HG03139 (cell line): Measurements from ENCODE around the gene STUB1.
"Not testable (repeated sequence)": the region's sequence is repeated elsewhere in the genome, so short reads cannot be mapped to it uniquely, and the experiment has no call there.

Experiments used
- ATAC-seq: cut with Tn5 transposase; IDR thresholded peaks from one replicate; pipeline ENCODE4 v1.9.1; 2021; ENCODE audit not compliant: unreplicated experiment

Gene STUB1

DNA sequence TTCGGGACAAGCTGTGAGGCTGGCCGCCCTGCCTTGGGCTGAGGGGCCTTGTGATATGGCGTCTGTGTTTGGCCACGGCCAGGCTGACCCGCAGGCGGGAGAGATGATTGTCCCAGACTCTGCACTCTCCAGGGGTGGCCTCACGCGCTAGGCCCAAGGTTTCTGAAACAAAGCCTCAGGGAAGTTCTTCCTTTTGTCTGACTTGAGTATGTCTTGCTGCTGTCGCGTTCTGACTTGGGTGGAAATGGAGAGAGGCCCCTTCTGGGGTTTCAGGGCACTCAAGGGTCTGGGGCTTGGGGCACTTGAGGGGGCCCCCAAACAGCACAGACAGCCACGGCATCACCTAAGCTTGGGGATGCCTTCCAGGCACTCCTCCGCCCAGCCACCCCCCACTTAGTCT, 30.9 kb downstream of the STUB1 start:
- ATAC-seq: no peak

DNA sequence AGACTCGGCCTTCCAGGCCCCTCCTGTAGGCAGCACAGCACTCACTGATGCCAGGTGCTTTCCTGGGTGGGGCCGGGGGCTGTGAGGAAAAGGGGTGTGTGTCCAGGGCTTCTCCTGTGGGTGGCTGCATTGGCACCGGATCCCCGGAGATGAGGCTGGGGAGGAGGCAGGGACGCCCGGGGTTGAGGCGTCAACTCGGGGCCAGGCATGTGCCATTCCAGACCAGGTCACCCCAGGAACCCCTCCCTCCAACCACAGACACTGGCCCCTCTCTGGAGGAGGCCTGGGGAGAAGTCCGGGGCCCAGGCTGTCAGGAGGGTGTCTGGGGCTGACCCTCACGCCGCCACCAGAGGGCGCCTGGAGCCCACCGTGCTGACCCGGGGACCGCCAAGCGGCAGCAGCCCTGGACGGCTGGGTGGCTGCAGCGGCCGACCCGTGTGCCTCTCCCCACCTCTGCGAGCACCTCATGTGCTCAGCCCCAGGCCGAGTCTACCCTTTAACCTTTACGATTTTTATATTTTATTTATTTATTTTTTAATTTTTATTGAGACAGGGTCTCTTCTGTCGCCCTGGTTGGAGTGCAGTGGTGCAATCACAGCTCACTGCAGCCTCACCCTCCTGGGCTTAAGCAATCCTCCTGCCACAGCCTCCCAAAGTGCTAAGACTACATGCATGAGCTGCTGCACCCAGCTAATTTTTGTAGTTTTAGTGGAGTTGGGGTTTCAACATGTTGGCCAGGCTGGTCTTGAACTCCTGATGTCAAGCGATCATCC, 31.5 kb downstream of the STUB1 start:
- ATAC-seq: no peak

DNA sequence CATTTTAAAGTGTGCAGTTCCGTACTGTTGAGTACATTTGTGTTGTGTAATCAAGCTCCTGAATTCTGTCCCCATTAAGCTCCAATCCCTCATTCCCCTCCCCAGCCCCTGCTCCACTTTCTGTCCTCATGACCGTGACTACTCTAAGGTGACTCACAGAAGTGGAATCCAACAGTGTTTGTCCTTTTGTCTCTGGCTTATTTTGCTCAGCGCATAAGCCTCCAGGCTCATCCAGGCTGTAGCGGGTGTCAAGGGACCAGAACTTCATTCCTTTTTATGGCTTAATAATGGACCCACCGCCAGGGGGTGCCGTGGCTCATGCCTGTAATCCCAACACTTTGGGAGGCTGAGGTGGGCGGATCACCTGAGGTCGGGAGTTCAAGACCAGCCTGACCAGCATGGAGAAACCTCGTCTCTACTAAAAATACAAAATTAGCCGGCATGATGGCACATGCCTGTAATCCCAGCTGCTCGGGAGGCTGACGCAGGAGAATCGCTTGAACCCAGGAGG, 32.6 kb downstream of the STUB1 start:
- not testable (repeated sequence) for ATAC-seq

DNA sequence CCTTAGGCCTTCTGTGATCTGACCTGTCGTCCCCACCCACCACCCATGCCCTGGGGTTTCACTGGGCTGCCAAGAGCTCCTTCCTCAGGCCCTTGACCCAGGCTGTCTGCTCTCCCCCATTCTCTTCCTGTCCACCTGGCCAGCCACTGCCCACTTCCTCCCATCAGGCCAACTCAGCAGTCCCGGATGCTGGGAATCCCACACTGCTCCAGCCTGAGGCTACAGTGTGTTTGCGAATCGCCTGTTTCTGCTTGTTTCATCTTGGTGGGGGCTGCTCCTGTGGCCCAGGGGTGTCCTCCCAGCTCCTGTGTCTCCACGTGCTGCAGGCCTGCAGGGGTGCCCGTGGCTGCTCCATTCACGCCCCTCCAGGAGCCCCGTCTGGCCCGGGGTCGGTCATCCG, 33.9 kb downstream of the STUB1 start:
- no peak for ATAC-seq

DNA sequence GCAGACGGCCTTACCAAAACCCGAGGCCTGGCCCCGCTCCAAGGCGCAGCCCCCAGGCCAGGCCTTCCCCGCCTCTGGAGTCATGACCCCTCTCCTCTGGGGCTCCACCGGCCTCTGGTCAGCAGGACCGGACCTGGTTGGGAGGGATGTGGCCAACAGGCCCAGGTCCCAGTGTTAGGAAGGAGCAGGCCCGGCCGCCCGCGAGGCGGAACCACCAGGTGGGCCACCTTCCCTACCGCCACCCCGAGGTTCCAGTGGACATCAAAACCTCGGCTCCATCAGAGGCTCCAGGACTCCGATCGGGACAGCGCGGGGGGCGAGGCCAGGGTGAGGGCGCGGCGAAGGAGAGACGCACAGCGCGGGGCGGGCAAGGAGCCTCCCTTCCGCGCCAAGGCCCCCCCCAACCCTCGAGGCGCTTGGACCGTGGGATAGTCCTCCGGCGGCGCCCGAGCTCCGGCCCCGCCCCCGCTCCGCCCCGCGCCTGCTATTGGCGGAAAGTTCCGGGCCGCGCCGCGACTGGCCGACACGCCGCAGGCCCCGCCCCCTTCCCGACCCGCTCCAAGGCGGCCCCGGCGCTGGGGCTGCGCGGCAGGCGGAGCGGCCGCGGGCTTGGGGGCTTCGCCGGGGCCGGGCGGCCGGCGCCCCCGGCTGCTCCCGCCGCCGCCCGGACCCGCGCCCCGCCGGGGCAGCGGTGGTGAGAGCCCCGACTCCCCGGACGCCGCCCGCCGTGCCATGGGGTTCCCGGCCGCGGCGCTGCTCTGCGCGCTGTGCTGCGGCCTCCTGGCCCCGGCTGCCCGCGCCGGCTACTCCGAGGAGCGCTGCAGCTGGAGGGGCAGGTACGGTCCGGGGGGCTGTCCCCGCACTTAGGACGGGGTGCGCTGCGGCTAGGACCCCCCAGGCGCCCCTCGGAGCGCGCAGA, 34.6 kb downstream of the STUB1 start, which contains the start of gene METRN:
Gene METRN, plus strand, starts transcription at position 561 of the 919 bp plus-strand sequence. Its CDS starts 172 bp downstream, at position 733.
- peak; percentile 72 for ATAC-seq

DNA sequence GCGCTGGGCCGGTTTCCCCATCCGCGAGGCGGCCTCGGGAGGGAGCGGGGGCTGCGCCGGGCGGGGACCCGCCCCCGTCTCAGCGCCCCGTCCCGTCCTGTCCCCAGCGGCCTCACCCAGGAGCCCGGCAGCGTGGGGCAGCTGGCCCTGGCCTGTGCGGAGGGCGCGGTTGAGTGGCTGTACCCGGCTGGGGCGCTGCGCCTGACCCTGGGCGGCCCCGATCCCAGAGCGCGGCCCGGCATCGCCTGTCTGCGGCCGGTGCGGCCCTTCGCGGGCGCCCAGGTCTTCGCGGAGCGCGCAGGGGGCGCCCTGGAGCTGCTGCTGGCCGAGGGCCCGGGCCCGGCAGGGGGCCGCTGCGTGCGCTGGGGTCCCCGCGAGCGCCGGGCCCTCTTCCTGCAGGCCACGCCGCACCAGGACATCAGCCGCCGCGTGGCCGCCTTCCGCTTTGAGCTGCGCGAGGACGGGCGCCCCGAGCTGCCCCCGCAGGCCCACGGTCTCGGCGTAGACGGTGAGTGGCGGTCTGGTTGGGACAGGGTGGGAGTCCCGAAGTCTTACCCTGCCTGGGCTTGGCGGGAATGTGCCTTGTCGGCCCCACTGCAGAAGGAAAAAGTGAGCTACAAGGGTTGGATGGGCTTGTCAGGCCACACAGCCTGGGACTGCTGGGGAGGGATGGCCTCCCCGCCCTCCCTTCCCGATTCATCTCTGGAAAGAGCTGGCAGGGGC, 35.4 kb downstream of the STUB1 start:
- ATAC-seq: no peak

DNA sequence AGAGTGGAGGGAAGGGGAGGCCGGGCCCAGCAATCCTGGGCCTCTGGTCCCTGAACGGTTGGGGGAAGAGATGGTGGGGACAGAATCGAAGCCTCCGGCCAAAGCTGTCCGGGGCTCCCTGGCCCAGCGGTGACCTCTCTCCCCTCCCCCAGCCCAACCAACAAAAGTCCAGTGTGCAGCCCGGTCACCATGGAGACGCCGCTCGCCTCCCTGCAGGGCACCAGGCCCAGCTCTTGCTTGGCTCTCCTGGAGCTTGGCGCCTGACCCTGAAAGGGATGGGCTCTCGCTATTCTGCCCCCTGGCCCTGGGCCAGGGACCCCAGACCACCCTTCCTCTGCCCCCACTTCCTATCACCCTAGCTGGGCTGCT, 36.0 kb downstream of the STUB1 start:
- ATAC-seq: no peak

DNA sequence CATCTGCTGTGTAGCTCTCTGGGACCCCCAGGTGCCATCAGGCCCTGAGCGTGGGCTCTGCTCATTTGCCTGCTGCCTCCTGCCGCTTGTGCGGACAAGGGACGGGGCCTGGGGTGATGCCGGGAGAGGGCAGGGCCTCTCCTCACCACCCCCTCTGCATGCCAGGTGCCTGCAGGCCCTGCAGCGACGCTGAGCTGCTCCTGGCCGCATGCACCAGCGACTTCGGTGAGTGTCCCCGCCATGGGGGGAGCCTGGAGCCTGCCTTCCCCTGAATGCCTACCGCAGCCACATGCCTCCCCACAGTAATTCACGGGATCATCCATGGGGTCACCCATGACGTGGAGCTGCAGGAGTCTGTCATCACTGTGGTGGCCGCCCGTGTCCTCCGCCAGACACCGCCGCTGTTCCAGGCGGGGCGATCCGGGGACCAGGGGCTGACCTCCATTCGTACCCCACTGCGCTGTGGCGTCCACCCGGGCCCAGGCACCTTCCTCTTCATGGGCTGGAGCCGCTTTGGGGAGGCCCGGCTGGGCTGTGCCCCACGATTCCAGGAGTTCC, 36.6 kb downstream of the STUB1 start:
- ATAC-seq: no peak

DNA sequence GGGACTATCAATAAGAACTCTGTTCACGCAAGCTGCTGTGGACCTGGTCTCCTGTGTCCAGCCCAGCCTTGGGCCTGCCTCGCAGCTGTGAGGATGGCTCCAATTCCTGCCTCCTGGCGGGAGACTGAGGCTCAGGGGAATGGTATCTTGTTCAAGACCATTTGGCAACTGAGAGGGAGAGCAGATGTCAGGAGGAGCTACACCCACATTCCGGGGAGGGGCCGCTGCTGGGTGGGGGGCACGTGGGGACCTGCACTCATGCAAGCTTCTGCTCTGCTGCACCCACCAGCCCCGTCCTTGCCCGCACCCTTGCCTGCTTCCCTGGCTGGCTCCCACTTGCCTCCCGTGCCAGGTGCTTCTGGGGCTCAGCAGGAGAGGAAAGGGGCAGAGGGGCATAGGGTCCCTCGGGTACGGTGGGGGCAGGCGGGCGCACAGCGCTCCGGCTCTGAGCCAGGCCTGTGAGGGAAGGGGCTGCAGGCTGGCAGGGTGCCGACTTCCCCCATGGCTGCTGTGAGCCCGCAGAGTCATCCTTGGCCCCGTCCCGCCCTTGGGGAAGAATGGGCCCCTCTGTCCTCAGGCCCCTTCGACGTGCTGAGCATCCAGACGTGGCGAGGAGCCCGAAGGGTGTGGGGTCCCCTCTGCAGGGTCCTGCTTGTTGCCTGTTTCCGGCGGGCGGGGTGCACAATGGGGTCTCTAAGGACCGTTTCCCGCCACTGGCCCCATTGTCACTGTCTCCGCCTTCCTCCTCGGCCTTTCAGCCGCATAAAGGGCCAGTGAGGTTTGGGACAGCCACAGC, 37.4 kb downstream of the STUB1 start:
- ATAC-seq: no peak

DNA sequence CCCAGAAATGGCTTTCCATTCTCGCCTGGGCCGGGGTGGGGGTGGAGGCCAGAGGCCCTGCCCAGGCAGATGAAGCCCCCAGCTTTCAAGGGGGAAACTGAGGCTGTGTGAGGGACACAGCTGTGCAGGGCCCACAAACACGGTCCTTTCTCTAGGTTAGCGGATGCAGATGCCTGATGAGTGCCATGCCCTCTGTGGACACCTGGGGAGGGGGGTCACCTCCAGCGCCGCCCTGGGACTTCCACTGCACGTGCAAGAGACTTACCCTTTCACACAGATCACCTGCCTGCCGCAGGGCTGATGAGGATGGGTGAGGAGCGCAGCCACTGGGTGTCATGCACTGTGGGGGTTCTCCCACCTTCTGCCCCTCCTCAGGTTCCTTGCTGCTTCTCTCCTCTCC, 38.2 kb downstream of the STUB1 start:
- no peak for ATAC-seq

DNA sequence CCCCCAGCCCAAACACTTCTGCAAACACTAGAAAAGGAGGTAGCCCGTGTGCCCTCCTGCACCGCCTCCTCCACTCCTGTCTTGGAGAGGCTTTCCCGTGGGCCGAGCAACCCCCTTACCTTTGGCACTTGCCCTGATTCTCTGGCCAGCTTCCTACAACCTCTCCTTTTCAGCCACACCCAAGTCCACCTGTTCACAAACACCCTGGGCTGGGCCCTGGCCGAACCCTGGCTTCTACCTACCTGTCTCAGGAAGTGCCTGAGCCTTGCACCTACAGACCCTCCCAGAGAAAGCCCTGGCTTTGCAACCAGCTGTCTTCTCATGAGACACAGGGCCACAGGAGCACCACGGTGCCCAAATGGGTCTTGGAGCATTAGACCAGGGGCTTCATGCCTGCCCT, 38.7 kb downstream of the STUB1 start:
- no peak for ATAC-seq

DNA sequence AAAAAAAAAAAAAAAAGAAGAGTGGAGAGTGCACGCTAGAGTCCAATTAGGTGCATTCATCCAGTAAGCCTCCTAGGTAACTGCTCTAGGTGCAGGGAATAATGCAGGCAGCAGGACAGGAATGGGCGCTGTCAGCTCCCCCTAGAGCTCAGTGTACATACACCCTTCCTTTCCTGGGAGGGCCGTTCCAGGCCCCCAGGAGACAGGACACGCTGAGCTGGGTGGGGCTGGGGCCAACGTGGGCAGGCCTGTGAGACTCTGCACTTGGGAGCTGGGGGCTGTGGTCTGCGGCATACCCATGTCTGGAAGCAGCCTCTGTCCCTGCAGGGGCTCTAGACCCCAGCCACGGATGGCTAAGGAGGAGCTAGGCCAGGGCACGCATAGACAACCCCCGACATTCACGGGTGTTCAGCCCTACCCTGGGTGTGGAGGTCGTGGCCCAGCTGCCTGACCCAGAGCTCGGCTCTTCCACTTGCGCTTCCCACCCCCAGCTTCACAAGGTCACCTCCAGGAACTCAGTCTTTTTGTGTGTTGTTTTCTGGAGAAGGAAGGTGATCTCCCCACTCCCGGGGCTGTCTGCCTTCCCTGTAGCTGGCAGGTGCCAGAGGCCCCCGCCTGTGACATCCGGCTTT, 39.7 kb downstream of the STUB1 start:
- ATAC-seq: no peak

DNA sequence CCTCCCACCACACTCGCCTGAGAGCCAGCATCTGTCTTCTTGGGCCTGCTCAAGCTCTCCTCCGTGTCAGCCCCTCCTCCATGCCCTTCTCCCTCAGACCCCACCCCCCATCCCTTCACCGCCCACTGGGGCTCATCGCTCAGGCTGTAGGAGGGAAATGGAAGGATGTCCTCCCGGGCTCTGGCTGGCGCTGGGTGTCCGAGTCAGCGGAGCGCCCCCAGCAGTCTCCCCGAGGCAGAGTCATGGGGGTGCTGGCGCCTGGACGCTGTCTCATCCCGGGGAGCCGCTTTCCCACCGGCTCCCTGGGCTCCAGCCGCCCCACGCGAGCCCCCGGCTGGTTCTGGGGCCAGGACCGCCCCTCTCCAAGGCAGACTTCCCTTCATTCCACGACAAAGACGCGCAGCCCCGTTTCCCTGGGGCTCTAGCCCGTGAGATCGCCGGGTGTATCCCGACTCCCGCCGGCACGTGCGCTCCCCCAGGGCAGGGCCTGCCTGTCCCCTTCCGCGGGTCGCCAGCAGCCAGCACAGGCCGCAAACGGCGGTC, 40.3 kb downstream of the STUB1 start:
- peak; percentile 26 for ATAC-seq

DNA sequence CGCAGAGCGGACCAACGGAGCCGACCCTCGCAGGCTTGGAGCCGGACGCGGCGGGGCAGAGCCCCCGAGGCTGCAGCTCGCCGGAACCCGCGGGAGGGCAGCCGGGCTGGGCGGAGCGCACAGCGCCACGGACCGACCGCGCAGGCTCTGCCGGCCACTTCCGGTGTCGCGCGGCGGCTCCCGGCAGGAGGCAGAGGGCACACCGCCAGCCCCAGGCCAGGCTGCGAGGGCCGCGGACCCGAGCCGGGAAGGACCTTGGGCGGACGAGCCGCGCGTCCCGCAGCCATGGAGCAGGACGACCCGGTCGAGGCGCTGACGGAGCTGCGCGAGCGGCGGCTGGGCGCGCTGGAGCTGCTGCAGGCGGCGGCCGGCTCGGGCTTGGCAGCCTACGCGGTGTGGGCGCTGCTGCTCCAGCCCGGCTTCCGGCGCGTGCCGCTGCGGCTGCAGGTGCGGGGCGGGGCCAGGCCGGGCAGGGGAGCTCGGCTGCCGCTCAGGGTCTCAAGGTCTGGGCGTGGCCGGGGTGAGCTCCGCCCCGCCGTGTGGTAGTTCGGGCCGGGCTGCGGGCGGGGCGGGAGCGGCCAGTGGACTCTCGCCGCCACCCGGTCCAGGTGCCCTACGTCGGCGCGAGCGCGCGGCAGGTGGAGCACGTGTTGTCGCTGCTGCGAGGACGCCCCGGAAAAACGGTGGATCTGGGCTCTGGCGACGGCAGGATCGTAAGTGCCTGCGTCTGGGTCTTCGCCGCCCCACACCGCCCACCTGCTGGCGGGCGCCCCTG, 41.0 kb downstream of the STUB1 start, which contains the start of gene ANTKMT:
Gene ANTKMT, plus strand, starts transcription at position 157 of the 775 bp plus-strand sequence. Its CDS starts 129 bp downstream, at position 286.
- ATAC-seq: peak; percentile 57

DNA sequence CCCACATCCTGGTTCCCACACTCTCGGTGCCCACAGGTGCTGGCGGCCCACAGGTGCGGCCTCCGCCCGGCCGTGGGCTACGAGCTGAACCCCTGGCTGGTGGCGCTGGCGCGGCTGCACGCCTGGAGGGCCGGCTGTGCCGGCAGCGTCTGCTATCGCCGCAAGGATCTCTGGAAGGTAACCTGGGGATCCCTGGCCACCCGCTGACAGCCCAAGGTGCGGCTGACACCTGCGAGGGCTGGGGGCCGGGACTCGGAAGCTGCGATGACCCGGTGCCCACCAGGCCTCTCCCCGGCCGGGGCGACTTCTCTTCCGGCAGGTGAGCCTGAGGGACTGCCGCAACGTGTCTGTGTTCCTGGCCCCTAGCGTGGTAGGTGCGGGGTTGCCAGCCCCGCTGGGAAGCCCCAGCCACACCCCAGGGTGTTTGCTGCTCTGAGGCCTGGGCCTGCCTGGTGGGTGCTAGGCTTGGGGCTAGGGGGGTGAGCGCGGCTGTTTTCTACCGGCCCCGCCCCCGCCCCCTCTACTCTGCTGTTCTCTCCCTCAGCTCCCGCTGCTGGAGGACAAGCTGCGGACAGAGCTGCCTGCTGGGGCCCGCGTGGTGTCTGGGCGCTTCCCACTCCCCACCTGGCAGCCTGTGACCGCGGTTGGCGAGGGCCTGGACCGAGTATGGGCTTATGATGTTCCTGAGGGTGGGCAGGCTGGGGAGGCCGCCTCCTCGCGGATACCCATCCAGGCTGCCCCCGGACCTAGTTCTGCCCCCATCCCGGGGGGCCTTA, 41.7 kb downstream of the STUB1 start:
- ATAC-seq: no peak

DNA sequence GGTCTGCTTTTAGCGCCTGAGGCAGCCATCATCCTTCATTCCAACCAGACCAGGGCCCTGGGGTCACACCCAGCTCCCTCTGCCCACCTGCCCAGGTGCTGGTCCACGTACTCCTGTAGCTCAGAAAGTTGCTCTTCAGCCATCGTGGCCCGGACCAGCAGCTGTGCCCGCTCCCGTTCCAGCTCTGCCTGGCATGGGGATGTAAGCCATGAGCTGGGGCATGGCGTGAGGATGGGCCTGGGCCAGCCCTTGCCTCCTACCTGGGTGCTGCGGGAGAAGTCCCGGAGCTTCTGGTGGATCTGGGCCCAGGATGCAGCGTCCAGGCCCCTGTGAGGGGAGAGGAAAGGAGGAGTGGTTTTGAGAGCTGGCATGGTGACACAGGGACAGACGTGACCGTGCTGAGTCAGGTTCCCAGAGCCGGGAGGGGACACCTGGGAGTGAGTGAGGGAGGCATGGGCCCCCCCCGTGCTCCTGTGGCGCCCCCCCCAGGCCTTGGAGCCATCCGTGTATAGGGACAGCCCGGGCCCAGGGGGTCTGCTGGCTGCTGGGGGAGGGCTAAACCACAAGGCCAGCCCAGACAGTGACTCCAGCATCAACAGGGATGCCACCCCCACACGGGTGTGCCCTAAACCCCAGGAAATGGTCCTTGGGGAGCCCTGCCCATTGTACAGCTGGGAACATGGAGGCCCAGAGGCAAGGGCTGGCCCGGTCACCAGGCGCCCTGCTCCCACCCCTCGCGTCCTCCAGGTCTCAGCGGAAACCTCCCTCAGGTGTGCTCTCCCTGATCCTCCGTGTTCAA, 42.8 kb downstream of the STUB1 start:
- ATAC-seq: no peak

DNA sequence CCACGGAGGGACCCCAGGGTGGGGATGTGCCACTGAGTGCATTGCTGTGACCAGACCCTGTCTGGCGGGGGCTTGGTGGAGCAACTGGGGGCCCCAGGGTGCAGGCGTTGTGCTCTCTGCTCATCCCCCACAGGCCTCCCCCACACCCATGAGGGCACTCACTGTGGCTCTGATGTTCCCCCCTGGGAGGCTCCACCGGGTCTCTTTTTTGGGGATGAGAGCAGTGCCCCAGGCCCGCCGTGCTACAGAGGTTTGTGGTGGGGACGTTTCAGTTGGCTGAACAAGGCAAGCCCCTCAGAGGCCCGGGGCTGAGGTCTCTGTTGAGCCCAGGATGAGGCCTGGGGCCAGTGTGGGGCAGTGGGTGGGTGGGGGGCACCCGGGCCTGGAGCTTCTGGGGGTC, 43.5 kb downstream of the STUB1 start:
- ATAC-seq: no peak
